AML-193 (cell line): ENCODE results near the gene RHBG.

Source experiments
- DNase-seq, 2 experiments: peaks; one replicate each; lab custom pipeline; 2025; lab: John Stamatoyannopoulos, UW

The RHBG gene

DNA sequence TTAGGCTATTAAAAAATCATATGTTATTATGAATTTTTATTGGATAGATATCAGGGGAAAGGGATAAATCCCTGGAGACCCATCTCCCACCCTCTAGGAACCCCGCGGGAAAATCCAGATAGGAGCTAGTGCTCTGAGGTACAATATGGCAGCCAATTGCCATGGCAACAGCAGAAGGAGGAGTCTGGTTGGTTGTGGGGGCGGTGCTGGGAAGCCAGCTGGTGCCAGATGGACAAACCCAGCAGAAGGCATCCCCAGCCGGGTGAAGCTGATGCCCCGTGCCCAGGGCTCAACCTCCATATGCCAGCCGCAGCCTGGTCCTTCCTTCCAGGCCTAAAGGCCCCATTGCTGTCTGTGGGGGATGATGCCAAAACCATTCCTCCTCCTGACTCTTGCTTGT, 38.3 kb downstream of the RHBG start:
- DNase-seq = no peak

- no peak for DNase-seq
Measured at GRCh38 chr1:156407760-156408159, 38.7 kb downstream of the RHBG start.

DNA sequence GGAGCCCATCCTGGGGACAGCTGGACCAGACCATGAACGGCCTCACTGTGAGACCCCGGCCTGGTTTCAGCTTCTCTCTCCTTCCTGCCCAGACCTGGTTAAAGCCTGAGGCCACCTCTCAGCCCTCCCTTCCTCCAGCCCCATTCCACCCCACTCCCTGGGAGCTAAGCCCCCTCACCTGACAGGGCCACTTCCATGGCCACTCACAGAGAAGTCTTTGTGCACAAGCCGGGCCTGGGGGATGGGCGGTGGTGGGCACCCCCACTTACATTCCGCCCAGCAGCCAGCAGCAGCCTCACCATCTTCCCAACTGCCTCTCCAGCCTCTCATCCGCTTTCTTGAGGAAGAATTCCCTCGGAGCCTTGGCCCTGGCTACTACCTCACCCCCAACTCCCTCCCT, 40.4 kb downstream of the RHBG start:
- DNase-seq = no peak

- DNase-seq = no peak
Measured at GRCh38 chr1:156410238-156410637, 41.2 kb downstream of the RHBG start.

DNA sequence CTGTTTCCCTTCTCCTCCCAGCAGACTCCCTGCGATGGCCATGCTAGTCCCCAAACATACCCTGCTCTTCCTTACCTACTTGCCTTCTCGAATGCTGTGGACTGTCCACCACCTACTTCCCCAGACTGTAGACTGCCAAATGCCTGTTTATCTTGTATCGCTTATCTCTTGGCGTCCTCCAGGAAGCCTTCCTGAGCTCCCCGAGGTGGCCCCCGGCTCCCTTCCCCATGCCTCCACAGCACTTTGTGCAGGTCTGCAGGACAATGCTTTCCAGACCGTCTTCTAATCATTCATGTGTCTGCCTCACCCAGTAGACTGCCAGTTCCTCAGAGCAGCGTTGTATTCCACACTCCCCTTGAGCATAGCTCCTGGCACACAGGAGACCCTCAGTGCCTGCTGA, 41.7 kb downstream of the RHBG start:
- DNase-seq = no peak

DNA sequence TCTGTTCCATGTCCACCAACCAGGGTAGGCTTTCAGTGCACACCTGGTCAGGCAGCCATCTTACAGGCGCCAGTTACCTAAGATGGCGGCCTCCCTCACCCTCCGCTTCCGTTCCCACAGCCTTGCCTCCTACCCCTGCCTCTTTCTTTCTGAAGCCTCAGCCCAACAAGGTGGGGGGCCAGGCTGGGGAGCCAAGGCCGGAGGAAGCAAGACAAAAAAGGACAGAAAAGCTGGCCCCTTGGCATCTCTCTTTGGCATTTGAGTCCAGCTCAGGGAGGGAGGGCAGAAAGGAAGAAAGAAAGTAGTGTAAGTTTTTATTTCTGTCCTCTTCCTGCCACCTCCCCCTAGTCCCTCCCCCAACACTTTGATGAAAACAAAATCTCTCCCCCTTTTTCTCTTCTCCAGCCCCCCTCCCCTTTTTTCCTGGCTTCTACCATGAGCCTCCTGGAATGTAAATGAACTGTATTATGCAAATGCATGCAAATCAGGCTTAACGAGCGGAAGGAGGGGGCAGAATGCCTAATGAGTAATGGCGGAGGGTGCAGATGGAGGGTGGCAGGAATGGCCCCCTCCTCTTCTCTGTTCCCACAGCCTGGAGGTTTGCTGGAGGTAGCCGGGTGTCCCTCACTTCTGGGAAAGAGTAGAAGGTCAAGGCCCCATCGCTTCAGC, 43.8 kb downstream of the RHBG start:
- no peak for DNase-seq

GRCh38 chr1:156413391-156414246, 44.6 kb downstream of the RHBG start:
- DNase-seq = no peak

- no peak for DNase-seq
Measured at GRCh38 chr1:156414461-156415064, 45.6 kb downstream of the RHBG start.

DNA sequence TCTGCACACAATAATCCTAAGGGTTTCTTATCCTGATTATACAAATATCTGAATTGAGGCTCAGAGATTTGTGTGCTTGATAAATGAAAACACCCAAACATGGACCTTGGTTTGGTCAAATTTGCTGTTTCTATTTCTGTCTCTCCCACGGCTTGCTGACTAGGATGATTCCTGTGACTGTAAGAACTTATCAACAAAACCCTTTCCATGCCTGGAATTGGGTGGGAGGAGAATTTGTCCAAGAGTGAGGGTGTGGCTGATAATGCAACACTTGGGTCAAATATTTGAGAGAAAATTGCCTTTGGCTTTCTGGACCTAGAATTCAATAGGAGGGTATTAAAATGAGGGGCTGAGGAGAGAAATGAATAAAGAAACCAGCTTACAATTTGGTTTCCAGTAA, 48.0 kb downstream of the RHBG start:
- DNase-seq = no peak

DNA sequence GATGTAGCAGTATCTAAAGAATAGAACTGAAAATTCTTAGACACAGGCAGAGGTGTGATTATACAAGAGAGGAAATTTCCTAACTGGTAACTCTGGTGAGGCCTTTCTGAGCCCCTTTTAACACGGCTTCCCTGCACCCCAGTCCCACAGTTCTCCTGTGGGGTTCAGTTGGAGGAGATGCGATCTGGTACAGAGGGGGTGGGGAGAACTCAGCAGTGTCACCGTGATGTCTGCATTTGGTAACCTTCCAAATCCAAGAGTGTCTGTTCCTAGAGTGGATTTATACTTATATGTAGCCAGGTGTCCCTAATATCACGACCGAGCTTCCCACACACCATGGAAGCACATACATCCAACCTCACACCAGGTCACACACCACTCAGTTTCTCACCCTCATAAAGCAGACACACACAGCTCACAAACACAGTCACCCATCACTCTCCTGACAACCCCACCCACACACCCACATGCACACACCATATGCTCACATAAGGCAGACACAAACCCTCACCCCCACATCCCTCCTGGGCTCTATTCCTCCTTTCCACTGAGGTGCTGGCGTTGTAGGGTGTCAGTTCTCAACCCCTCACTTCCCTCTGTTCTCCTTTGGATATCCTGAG, 48.5 kb downstream of the RHBG start:
- no peak for DNase-seq

DNA sequence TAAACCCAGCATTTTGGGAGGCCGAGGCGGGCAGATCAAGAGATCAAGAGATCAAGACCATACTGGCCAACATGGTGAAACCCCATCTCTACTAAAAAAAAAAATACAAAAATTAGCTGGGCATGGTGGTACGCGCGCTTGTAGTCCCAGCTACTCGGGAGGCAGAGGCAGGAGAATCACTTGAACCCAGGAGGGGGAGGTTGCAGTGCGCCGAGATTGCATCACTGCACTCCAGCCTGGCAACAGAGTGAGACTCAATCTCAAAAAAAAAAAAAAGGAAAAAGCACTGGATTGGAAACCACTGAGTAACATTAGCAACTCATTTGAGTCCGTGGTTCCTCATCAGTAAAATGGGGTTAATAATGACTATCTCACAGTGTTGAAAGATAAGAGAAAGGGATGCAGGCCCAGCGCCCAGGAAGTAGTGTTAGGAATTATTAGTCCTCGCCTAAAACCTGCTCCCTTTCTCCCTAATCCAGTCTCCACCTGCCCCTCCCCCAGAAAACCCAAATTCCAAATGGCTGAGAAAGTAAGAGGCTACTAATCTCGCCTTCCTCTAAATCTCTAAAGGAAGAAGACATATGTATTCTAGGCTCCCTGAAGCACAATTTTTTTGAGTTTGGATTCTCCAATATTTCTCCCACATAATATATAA, 49.5 kb downstream of the RHBG start:
- DNase-seq = no peak

DNA sequence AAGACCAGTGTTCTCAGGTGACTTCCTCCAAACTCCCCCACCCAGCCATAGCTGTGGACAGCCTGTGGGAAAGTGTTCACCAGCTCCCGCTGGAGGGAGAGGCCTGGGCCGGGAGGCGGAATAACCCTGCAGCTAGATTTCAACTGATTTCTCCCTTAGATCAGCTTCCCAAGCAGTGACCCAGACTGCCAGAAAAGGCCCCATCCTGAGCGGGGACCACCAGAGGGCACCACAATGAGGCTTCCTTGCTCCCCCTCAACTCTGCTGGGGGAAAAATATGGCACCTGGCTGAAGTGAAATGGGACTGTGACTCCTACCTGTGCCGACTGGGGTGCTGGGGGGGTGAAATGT, 50.8 kb downstream of the RHBG start:
- DNase-seq = no peak

- DNase-seq = no peak
Measured at GRCh38 chr1:156420205-156421061, 51.4 kb downstream of the RHBG start.

- no peak for DNase-seq
Measured at GRCh38 chr1:156421062-156421938, 52.3 kb downstream of the RHBG start.

- no peak for DNase-seq
Measured at GRCh38 chr1:156421939-156422601, 53.1 kb downstream of the RHBG start.

DNA sequence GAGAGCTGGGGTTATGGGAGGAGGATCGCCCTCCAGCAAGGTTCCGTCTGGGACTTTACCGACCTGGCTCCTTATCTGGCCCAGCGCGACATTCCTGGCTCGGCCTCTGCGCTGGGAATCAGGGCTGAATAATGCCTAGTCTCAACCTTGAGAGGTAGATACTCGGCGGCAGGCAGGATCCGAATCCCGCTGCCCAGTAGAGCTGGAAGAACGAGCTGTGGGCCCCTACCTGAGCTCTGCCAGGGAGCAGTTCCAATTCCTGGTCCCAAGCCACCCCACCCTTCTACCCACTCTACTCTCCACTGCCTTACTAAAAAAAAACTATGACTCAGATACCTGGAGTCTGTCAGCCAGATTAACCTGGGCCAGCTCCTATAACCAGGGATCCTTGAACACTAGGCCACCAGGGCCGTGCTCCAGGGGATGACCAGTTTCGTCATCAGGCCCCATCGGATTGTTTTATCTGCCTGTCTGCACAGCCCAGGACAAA, 53.6 kb downstream of the RHBG start:
- DNase-seq = no peak

DNA sequence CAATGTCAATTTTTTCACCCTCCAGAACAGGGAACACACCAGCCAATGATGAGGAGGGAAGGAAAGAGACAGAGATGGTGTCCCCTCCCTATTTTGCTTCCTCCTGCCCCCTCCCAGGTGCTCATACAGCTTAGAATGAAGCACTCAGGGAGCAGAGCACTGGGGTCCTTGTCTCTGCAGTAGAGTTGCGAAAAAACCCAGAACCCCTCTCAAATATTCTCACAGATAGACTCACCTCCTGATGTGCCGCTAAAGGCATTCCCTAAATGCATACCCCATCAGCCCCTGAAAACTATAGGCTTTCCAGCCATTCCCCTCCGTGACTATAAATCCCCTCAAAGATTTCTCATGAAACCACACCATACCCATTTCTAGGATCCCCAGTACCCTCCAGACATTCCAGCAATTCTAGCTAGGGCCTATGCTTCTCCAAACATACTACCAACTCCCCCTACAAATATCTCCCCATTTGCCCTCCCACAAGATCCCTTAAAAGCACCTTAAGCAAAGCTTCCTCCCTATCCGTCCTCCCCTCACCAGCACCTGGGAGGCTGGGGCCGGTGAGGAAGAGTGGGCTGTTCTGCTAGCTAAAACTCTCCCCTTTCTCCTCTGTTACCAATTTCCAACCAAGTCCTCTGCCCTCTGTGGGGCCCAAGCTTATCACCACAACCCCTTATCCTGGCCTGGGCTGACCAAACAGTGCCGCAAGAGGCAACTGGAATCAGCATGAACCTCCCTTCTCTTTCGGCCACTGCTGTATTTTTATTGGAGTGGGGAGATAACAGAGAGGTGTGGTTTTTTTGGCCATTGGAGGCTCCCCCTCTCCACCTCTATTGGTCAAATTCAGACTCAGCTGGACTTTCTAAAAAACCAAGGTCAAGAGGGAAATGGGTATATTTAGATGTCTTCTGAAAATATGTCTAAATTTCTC, 54.7 kb downstream of the RHBG start:
- no peak for DNase-seq

- DNase-seq = no peak
Measured at GRCh38 chr1:156424806-156425432, 55.9 kb downstream of the RHBG start.
